Activated CD4-positive, alpha-beta T cell treated with anti-CD3 and anti-CD28 coated beads, Interleukin-2, amount 50 U/mL, for 48 hours (primary cell): ENCODE results near the gene GYS2.
"Not testable (repeated sequence)": the region's sequence is repeated elsewhere in the genome, so short reads cannot be mapped to it uniquely, and the experiment has no call there.

Experiments
- DNase-seq, 2 experiments: peaks; one replicate each; pipeline ENCODE4 v3.0.0-alpha.2; 2020

Gene GYS2

GRCh38 chr12:21599143-21599999, 5.3 kb downstream of the GYS2 start:
- no peak for DNase-seq

DNA sequence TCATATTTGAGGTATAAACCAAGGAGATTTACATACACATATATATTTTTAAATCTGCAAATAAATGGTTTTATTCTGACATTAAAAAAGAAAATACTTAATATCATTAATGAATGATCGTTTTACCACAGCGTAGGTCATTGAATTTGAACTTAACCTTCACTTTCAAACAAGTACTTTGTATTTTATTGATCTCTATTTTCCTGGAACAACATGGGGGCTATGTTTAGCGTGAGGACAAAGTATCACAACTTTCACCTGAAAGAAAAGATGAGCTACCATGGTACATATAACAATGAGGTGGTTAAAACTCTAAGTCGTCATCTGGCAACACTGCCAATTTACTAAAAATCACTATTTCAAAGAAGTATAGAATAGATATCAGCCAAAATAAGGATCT, 6.0 kb downstream of the GYS2 start:
- DNase-seq: no peak

DNA sequence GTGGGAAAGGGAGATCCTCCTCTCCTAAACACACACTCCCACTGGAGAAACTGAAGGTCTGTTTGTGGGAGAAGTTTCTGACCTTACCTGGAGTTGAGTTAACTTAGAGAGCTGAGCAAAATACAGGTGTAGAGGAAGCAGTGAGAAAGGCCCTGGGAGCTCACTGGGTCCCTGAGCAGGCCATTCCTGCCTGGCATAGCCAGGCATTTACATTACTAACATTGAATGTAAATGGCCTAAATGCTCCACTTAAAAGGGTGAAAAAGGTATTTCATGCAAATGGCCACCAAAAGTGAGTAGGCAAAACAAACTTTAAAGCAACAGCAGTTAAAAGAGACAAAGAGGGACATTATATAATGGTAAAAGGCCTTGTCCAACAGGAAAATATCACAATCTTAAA, 9.3 kb downstream of the GYS2 start:
- not testable (repeated sequence) for DNase-seq

DNA sequence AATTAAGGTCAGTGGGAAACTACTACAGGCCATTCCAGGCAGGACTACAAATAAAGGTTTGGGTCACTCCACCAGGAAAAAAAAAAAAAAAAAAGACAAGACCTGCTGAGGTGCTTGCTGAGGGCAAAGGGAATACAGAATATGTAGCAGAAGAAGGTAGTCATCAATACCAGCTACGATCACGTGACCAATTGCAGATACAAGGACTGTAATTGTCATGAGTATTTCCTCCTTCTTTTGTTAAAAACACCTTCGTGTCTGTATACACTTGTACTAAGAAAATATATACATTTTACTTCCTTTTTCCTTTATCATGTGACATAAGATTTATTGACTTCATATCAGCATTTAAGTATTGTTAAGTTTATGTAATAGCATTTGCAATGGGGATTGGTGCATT, 19.2 kb downstream of the GYS2 start:
- DNase-seq: no peak

DNA sequence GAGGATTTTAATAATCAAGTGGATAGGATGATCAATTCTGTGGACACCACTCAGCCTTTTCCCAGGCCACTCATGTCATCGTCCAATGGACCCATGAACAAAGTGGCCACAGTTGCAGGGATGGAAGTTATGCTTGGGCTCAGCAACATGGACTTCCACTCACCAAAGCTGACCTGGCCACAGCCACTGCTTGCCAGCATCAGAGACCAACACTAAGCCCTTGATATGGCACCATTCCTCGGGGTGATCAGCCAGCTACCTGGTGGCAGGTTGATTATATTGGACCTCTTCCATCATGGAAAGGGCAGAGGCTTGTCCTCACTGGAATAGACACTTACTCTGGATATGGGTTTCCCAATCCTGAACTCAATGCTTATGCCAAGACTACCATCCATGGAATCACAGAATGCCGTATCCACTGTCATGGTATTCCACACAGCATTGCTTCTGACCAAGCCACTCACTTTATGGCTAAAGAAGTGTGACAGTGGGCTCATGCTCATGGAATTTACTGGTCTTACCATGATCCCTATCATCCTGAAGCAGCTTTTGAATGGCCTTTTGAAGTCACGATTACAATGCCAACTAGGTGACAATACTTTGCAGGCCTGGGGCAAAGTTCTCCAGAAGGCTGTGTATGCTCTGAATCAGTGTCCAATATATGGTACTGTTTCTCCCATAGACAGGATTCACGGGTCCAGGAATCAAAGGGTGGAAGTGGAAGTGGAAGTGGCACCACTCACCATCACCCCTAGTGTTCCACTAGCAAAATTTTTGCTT, 20.1 kb downstream of the GYS2 start:
- not testable (repeated sequence) for DNase-seq

DNA sequence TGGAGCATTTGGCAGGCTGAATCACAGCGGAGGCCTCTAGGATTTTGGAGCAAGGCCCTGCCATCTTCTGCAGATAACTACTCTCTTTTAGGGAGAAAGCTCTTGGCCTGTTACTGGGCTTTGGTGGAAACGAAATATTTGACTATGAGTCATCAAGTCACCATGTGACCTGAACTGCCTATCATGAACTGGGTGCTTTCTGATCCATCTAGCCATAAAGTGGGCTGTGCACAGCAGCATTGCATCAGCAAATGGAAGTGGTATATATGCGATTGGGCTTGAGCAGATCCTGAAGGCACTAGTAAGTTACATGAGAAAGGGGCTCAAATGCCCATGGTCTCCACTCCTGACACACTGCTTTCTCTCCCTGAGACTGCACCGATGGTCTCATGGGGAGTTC, 21.1 kb downstream of the GYS2 start:
- no peak for DNase-seq

GRCh38 chr12:21580748-21581516, 23.7 kb downstream of the GYS2 start:
- DNase-seq: no peak

DNA sequence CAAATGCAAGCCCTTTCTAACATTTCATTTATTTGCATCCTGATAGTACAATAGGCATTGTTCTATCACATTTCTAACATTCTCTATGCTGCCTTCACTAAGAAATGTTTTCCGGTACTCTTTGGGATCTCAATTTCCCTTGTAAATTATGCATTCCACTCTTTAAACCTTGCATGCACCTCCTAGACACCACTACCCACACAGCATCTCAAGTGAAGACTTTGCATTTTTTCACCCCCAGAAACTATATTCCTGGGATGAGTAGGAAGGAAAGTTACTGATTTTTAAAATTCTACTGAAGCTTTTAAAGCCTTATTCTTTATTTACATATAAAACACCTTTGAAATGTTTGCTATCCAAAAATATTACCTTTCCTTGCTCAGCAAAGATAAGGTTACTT, 27.1 kb downstream of the GYS2 start:
- no peak for DNase-seq

- no peak for DNase-seq
These were observed 28.2 kb downstream of the GYS2 start for GRCh38 chr12:21576431-21576830.

GRCh38 chr12:21573733-21574358, 30.8 kb downstream of the GYS2 start:
- DNase-seq: no peak

- no peak for DNase-seq
These were observed 33.6 kb downstream of the GYS2 start for GRCh38 chr12:21571046-21571445.

GRCh38 chr12:21568115-21568514, 36.5 kb downstream of the GYS2 start:
- no peak for DNase-seq

GRCh38 chr12:21566907-21567394, 37.7 kb downstream of the GYS2 start:
- no peak for DNase-seq

DNA sequence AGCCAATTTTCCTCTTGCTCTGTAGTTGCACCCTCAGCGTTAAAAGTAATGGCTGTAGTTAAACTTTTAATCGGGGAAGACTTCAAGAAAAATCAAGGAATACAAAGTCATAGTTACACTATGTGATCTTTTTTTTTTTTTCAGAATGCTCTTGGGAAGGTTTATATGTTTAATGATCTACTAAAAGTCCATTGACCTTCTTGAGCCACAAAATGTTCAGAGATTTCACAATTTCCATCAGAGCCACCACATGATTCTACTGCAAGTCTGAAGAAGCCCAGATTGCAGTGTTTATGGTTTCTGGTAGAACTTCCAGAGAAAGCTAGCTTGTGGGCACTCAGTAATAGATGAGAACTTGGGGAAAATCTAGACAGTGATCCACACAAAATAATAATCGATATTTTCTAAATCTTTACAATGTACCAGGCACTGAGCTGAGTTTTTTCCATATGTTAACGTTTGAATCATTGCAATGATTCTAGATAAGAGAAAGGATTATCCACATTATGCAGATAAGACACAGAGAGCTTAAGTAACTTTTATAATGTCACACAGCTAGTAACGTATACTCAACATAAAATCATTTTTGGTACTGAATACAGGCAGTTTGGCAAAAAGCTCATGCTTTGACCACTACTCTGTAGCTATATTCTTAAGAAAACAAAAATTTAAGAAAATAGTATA, 38.3 kb downstream of the GYS2 start:
- no peak for DNase-seq

DNA sequence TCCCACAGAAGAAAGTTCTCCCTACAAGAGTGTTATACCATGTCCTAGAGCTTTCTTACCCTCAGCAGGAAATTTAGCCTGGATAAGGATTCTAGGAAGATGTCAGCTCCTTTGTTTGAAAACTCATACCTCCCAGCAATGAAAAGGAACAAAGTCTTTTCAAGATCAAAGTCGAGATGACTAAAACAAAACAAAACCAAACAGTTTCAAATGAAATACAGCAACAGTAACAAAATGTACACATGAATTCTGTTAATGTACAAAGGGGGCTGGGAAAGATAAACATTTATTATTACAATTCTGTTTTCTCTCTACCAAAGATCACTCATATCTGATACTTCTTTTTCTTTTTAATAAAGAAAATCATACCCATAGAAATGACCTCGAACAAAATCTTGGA, 41.8 kb downstream of the GYS2 start:
- no peak for DNase-seq

DNA sequence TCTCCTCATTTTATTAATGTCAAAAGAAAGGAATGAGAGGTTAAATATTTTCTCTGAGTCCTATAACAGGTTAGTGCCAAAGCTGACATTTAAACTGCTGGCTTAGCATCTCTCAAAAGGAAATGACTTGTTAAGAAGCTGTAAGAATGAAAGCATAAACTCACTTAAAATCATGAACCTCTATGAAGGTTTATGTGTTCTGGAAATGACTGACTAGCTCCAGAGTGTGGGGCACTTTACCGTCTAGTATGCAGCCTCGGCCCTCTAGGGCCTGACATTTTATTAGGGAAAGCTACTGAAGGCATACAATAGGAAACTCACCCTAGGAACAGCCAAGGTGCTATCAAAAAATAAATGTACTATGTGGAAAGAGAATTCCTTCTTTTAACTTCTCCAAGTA, 43.5 kb downstream of the GYS2 start:
- no peak for DNase-seq

DNA sequence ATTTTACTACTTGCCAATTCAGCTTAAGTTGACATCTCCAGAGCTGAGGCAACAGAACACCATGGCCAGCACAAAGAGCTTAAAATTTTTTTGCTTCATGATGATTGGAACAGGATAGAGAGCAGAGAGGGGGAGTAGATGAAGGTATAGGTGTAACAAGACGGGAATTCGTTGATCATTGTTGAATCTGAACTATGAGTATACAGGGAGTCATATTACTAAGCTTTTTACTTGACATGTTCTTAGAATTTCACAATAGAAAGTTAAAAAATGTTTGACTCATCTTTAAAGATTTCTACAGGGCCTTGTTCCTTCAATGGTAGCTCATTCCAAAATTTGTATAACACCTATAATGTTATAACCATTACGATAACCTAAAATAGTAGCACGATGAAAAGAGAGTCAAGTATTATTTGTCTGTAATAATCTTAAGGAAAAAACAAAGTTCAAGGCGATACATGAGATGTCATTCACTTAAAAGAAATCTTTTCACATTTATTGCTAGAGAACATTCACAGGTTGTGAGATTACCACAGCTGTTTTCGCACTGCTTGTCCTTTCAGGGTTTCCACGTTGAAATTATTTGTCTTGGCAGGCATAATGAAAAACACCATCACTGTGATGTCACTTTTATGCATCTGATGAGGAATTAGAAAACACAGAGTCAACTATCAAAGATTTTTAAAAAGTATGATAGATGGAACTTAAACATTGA, 44.6 kb downstream of the GYS2 start:
- no peak for DNase-seq

DNA sequence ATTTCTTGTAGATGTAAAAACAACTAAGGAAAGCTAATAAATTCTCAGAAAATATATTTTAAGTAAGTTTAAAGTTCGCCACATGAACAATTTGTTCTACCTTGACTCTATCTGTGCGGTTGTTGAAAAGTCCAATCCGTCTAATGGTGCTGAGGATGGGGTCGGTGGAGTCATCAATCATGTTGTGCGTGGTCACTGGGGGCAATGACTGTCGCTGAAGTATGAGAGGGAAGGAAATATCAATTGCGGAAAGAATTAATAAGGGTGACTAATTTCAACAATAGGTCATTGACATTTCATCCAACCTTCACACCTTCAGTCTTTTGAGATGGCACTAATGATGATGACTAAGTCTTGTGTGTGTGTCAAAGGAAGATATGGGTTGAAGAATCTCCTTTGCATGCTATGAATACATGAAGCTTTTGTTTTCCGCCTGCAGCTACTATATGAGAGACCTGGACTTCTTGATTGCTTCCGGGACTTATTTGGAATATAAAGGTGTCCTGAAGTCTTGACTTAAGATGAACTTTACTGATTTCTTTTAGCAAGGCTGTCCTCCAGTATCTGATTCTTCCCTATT, 46.5 kb downstream of the GYS2 start:
- DNase-seq: no peak

- DNase-seq: no peak
These were observed 51.3 kb downstream of the GYS2 start for GRCh38 chr12:21553329-21553675.

GRCh38 chr12:21552635-21553328, 51.9 kb downstream of the GYS2 start:
- DNase-seq: no peak
